ENCODE measurements around the gene DPP6.

DPP6 gene

GRCh38 chr7:154907651-154908620 lies 855.7 kb downstream of the DPP6 start:
- Histone ChIP-seq H3K27me3 (ENCODE audit: insufficient read depth, poor library complexity, severe bottlenecking) (no peaks in the 10 kb centered on the region), H3K36me3 (ENCODE audit: low read depth) (no peaks in the 10 kb centered on the region), H3K4me3 (ENCODE audit: severe bottlenecking) (no peak overlapping the region), H3K4me1 (ENCODE audit: insufficient read depth, poor library complexity, severe bottlenecking) (no peaks in the 10 kb centered on the region), H3K9me3 (ENCODE audit: severe bottlenecking) (no peaks in the 10 kb centered on the region), H3K27ac (ENCODE audit: poor library complexity, severe bottlenecking) (no peak overlapping the region)
- DNase-seq (ENCODE audit: low spot score) = no peak
- ATAC-seq (ENCODE audit: low read depth) = no peak
- no peak for TF ChIP-seq CTCF (IDR thresholded peaks at IDR 0.05; ENCODE audit: poor library complexity, severe bottlenecking)

- no peaks in the 10 kb centered on the region for H3K27me3 ChIP-seq (ENCODE audit: insufficient read depth, poor library complexity, severe bottlenecking)
- no peaks in the 10 kb centered on the region for H3K4me1 ChIP-seq (ENCODE audit: insufficient read depth, poor library complexity, severe bottlenecking)
- H3K4me3 ChIP-seq (ENCODE audit: severe bottlenecking) = no peak overlapping the region
- H3K9me3 ChIP-seq (ENCODE audit: severe bottlenecking) = no peaks in the 10 kb centered on the region
- no peak overlapping the region for H3K27ac ChIP-seq (ENCODE audit: poor library complexity, severe bottlenecking)
- no peaks in the 10 kb centered on the region for H3K36me3 ChIP-seq (ENCODE audit: low read depth)
- ATAC-seq (ENCODE audit: low read depth) = no peak
- TF ChIP-seq CTCF (IDR thresholded peaks at IDR 0.05; ENCODE audit: poor library complexity, severe bottlenecking) = no peak
- no peak for DNase-seq (ENCODE audit: low spot score)
These were observed 857.3 kb downstream of the DPP6 start for GRCh38 chr7:154909241-154910105.

- ATAC-seq (ENCODE audit: low read depth) = no peak
- H3K4me3 ChIP-seq (ENCODE audit: severe bottlenecking) = no peak overlapping the region
- no peak for TF ChIP-seq CTCF (IDR thresholded peaks at IDR 0.05; ENCODE audit: poor library complexity, severe bottlenecking)
These were observed 857.9 kb downstream of the DPP6 start for GRCh38 chr7:154910125-154910524.

GRCh38 chr7:154910977-154911376 lies 858.8 kb downstream of the DPP6 start:
- H3K4me1 ChIP-seq (ENCODE audit: insufficient read depth, poor library complexity, severe bottlenecking) = no peaks in the 10 kb centered on the region
- H3K27me3 ChIP-seq (ENCODE audit: insufficient read depth, poor library complexity, severe bottlenecking) = no peaks in the 10 kb centered on the region
- DNase-seq (ENCODE audit: low spot score) (no peak), ATAC-seq (ENCODE audit: low read depth) (no peak)
- no peak overlapping the region for H3K27ac ChIP-seq (ENCODE audit: poor library complexity, severe bottlenecking)
- TF ChIP-seq CTCF (IDR thresholded peaks at IDR 0.05; ENCODE audit: poor library complexity, severe bottlenecking) = no peak
- no peaks in the 10 kb centered on the region for H3K9me3 ChIP-seq (ENCODE audit: severe bottlenecking)
- H3K36me3 ChIP-seq (ENCODE audit: low read depth) = no peaks in the 10 kb centered on the region
- H3K4me3 ChIP-seq (ENCODE audit: severe bottlenecking) = no peak overlapping the region

More at GRCh38 chr7:154910125-154910524, 857.9 kb downstream of the DPP6 start:
- Histone ChIP-seq H3K4me1 (ENCODE audit: insufficient read depth, poor library complexity, severe bottlenecking) (no peaks in the 10 kb centered on the region), H3K27me3 (ENCODE audit: insufficient read depth, poor library complexity, severe bottlenecking) (no peaks in the 10 kb centered on the region), H3K27ac (ENCODE audit: poor library complexity, severe bottlenecking) (no peak overlapping the region), H3K36me3 (ENCODE audit: low read depth) (no peaks in the 10 kb centered on the region), H3K9me3 (ENCODE audit: severe bottlenecking) (no peaks in the 10 kb centered on the region)
- no peak for DNase-seq (ENCODE audit: low spot score)

All from RWPE2 (cell line).